GM12892 (cell line): ENCODE data around the gene NOXO1. TPM values are rescaled to one million over a fixed set of nuclear protein-coding genes. Genes with fewer than 3 reads are reported as not detected.

Source experiments
- DNase-seq: peaks from one replicate; pipeline ENCODE4 v3.0.0; 2011; ENCODE audit not compliant: insufficient read length
- FAIRE-seq: peaks from 2 replicates; lab custom pipeline; 2011; peaks lifted over from hg19 to GRCh38; lab: Jason Lieb, UNC
- POLR2A ChIP-seq: IDR thresholded peaks from 2 replicates; pipeline ENCODE4 v1.6.1; 2011; ENCODE audit warnings: low read depth, low read length, control low read depth
- POLR2AphosphoS5 ChIP-seq: IDR thresholded peaks from 2 replicates; pipeline ENCODE4 v1.6.1; 2011; ENCODE audit warnings: low read depth, low read length, control low read depth
- TAF1 ChIP-seq: IDR thresholded peaks from 2 replicates; pipeline ENCODE4 v1.6.1; 2011; ENCODE audit warnings: low read depth, mild to moderate bottlenecking, control low read depth, low read length, borderline replicate concordance
- polyA plus RNA-seq: library from polyadenylated mRNA; unstranded; fragments of >200 nt; gene quantifications from one replicate; pipeline ENCODE4 v1.2.1, GENCODE V29; 2012; ENCODE audit warnings: missing spikeins, inconsistent platforms; ENCODE audit not compliant: missing spikeins

NOXO1 gene, protein sequence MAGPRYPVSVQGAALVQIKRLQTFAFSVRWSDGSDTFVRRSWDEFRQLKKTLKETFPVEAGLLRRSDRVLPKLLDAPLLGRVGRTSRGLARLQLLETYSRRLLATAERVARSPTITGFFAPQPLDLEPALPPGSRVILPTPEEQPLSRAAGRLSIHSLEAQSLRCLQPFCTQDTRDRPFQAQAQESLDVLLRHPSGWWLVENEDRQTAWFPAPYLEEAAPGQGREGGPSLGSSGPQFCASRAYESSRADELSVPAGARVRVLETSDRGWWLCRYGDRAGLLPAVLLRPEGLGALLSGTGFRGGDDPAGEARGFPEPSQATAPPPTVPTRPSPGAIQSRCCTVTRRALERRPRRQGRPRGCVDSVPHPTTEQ
- not detected for polyA plus RNA-seq

DNA sequence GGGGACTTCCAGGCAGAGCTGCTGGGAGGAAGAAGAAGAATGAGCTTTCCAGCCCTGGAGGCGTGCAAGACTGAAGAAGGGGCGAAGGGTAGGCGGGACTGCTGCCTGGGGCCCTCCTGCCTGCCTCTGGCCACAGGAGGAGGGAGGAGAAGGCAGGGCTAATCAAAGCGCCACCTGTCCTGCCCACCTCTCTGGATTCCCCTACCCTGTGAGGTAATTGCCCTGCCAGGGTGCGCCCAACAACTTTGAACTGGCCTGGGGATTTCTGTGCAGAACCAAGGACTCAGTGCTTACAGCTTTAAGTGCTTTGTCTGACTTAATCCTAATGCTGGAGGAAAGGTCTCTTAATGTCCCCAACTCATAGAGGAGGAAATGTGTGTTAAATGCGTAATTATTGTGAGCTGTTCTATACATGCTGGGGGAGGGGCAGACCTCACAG, at the start of gene NOXO1:
Gene NOXO1, minus strand, starts transcription at position 72 of the 439 bp plus-strand sequence. CDS start 290 bp downstream, outside the sequence.
- FAIRE-seq (no peak), DNase-seq (no peak)
- TF ChIP-seq TAF1 (no peak), POLR2AphosphoS5 (no peak), POLR2A (no peak)

DNA sequence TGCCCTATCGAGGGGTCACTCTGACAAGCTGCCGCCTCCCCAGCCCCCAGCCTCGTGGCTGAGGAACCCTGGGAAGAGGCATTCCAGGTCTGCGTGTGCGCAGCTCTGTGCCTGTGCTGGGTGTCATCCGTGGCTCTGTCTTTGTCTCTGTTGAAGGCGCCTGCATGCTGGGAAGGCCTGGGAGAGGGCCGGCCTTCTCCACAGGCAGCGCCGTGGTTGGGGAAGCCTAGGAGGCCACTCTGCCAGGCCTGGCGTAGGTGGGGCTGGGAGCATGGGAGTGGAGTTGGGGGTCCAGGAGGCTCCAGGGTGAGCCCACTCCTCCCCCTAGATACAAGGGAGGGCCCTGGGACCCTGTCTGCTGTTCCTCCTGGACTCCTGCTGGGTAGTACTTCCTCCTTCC, 48.8 kb upstream of the NOXO1 start:
- TF ChIP-seq TAF1 (no peak), POLR2AphosphoS5 (no peak), POLR2A (no peak)
- DNase-seq (no peak), FAIRE-seq (no peak)

DNA sequence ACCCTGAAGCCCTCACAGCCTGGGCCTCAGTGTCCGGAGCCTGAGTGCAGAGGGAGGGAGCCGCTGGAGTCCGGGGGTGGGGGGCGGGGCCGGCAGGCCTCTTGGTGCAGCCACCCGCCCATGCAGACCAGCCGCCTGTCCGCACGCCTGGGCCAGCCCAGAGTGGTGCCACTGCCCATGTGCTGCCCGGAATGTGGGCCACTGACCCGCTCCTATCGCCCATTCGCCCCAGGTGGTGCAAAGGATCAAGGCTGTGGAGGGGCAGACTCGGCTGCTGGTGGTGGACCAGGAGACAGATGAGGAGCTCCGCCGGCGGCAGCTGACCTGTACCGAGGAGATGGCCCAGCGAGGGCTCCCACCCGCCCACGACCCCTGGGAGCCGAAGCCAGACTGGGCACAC, 48.1 kb upstream of the NOXO1 start:
- DNase-seq (no peak), FAIRE-seq (no peak)
- TF ChIP-seq TAF1 (no peak), POLR2A (no peak), POLR2AphosphoS5 (no peak)

DNA sequence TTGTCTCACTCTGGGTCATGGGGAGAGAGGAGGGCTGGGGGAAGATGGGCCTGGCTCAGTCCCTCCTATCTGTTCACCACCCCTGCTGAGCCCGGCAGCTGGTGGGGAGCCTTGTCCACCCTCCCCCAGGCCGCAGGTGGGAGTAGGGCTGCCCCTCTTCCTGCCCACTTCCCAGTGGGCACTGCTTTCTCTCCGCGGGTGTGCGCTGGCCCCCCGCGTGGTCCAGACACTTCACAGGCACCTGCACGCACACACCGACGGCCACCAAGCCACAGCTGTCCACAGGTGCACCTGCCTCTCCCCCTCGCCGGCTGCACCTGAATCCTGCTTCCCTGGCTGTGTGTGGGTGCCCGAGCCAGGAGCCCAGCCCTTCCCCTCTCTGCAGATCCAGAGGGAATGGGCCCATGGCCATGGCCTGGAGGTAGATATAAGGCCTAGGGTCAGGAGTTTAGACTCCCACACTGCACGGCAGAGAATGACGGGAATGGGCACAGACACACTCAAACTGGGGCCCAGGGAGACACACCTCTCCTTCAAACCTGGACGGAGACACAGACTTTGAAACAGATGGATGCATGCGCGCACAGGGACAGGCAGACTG, 47.5 kb upstream of the NOXO1 start:
- TF ChIP-seq TAF1 = no peak
- TF ChIP-seq POLR2AphosphoS5 = no peak
- TF ChIP-seq POLR2A = no peak
- FAIRE-seq (no peak), DNase-seq (no peak)

DNA sequence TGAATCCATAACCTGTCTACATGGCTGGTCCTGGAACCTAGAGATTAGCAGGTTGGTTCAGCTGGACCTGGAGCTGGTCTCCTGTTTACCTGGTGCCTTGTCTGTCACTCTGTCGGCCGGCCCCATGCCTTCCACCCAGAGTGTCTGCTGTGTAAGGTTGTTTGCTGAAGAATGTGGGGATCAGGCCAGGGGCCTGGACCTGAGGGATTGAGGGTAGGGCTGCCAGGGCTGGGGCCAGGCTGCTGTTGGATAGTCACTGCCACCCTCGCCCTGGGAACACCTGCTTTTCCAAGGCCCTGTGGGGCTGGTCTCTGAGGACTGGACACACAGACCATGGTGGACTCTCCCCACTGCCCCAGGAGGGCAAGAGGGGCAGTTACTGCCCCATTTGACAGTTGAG, 46.9 kb upstream of the NOXO1 start:
- TF ChIP-seq POLR2A (no peak), POLR2AphosphoS5 (no peak), TAF1 (no peak)
- FAIRE-seq (no peak), DNase-seq (no peak)

DNA sequence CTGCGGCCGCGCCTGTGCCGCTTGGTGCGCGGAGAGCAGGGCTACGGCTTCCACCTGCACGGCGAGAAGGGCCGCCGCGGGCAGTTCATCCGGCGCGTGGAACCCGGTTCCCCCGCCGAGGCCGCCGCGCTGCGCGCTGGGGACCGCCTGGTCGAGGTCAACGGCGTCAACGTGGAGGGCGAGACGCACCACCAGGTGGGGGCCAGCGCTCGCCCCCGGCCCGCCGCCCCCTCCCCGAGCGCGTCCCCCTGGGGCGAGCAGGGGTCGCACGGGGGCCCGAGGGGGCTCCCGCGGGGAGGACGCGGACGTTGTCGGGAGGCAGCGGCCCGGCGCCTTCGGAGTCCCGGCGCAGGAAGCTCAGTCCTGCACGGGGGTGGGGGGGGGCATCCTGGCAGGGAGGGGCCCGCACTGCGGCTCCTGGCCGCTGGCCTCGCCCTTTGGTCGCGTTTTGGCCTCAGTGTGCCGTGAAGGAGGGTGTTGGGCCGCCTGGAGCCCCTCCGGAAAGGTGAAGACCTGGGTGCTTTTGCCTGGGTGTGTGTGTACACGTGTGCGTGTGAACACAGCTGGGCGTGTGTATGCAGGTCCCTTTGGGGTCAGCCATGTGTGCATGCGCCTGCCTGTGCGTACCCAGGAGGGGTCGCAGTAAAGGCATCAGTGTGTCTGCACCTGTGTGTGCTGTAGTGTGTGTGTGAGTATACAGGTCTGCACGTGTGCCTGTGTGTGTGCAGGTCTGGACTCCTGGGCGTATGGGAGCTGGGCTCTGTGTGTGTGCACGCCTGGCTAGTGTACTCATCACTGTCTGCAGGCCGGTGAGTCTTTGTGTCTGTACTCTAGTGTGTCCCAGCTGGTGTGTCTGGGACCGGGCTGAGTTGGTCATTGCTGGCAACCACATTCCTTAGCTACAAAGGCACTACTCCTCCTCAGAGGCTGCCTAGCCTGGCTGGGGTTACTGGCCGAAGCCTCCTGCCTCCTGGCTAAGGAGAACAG, 46.0 kb upstream of the NOXO1 start:
- DNase-seq = no peak
- no peak for FAIRE-seq
- no peak for TF ChIP-seq TAF1
- no peak for TF ChIP-seq POLR2A
- TF ChIP-seq POLR2AphosphoS5 = no peak

DNA sequence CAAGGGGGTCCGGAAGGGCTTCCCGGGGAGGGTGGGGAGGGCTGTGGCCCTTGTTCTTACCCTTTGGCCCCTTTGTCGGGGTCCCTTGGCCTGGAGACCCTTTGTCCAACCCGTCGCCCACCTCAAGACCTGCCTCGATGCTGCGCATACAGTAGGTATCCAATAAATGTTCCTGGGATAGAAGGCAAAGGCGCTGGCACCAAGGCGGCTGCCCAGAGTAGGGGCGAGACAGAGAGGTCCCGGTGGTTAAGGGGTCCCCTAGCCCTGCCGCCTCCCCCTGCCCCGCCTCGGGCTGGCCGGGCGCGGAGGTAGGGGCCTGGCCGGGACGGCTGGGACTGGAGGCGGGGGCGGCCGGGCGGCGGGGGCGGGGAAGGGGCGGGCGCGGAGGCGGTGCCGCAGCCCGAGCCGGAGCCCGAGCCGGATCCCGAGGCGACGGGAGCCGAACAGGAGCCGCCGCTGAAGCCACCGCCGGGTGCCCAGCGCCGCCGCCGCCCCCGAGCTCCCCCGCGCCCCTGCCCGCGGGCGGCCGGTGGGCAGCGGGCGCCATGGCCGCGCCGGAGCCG, 45.3 kb upstream of the NOXO1 start, which contains the start of gene NHERF2:
Gene NHERF2, plus strand, starts transcription at position 442 of the 563 bp plus-strand sequence. Its CDS starts 104 bp downstream, at position 546.
- DNase-seq (no peak), FAIRE-seq (no peak)
- no peak for TF ChIP-seq POLR2AphosphoS5
- TF ChIP-seq TAF1 = no peak
- no peak for TF ChIP-seq POLR2A

DNA sequence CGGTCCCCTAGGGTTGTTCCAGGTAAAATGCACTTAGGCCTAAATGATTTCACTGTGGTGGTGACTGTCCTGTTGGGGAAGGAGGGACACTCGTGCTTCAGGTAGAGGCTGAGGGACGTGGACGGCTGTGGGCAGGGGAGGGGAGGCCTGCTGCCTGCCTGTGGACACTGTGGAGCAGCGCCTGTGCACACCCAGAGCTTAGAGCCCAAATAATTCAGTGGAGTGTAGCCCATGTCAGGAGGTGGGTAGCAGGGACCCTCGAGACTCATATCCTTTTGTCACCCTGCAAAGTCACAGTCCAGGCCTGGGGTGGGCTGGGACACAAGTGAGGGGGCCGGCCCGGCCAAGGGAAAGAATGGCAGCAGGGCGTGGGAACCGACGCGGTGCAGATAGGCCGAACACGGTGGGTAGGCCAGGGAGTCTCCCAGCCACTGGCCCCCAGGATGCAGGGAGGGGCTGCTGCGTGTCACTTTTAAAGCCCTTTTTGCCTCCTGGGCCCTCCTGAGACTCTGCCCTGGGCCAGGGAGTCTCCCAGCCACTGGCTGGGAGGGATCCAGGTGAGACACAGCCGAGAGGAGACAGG, 44.7 kb upstream of the NOXO1 start:
- DNase-seq (no peak), FAIRE-seq (no peak)
- TF ChIP-seq POLR2AphosphoS5 (no peak), POLR2A (no peak), TAF1 (no peak)

DNA sequence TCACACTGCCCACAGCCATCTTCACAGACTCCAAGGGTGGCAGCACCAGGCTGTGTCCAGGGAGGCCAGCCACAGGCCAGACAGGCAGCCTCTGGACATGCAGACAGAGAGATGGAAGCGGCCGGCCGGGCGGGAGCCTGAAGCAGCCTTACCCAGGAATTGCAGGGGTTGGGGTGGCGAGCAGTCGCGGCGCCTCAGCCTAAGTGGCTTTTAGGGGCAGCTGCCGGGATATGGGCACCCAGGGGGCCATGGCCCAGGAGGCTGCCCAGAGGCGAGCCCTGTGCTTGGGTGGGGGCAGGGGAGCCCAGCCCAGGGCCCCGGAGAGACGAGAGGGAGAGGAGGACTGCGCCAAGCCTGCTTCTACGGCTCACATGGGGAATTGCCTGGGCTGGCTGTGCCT, 44.0 kb upstream of the NOXO1 start:
- TF ChIP-seq TAF1 (no peak), POLR2AphosphoS5 (no peak), POLR2A (no peak)
- DNase-seq = no peak

DNA sequence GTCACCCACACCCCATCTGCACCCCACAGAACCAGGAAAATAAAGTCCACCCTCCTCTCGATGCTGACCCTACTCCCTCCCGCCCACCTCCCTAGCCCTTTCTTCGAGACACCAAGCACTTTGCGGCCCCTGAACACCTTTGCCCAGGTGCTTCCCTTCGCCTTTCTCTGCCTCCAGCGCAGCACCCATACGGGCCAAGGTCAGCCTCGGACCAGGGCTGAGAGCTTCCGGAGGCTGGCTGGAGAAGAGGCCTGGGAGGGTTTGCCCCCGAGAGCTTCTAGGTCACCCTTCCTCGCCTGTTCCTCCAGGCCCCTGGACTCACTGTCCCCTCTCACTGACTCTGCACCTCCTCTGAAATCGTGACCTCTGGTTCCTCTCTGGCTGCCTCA, 42.8 kb upstream of the NOXO1 start:
- TF ChIP-seq POLR2AphosphoS5 (no peak), TAF1 (no peak), POLR2A (no peak)
- DNase-seq (no peak), FAIRE-seq (no peak)

More for the DNA sequence above, 44.0 kb upstream of the NOXO1 start:
- FAIRE-seq = no peak
